ENCODE measurements around the gene OR2A7.
"Not testable (repeated sequence)": the region's sequence is repeated elsewhere in the genome, so short reads cannot be mapped to it uniquely, and the experiment has no call there.

The OR2A7 gene

GRCh38 chr7:144264692-144265091 is at the start of gene OR2A7:
Gene OR2A7, minus strand, starts transcription at chr7:144264792. Its CDS starts 5,164 bp downstream, at chr7:144259628.
- DNase-seq (ENCODE audit: low read depth in 3 of 3, low spot score in 1 of 3): not testable (repeated sequence)

- not testable (repeated sequence) for DNase-seq (ENCODE audit: low read depth in 3 of 3, low spot score in 1 of 3)
Measured at GRCh38 chr7:144311872-144312469, 47.4 kb upstream of the OR2A7 start, which contains the start of gene OR2A1. Gene OR2A1, plus strand, starts transcription at chr7:144312419. Its CDS starts 5,706 bp downstream, at chr7:144318125.

- not testable (repeated sequence) for DNase-seq (ENCODE audit: low read depth in 3 of 3, low spot score in 1 of 3)
Measured at GRCh38 chr7:144311218-144311617, 46.6 kb upstream of the OR2A7 start.

- not testable (repeated sequence) for DNase-seq (ENCODE audit: low read depth in 3 of 3, low spot score in 1 of 3)
Measured at GRCh38 chr7:144309702-144310101, 45.1 kb upstream of the OR2A7 start.

GRCh38 chr7:144305156-144305555 is 40.6 kb upstream of the OR2A7 start:
- DNase-seq (ENCODE audit: low read depth in 3 of 3, low spot score in 1 of 3): not testable (repeated sequence)

GRCh38 chr7:144303607-144304006 is 39.0 kb upstream of the OR2A7 start:
- DNase-seq (ENCODE audit: low read depth in 3 of 3, low spot score in 1 of 3): not testable (repeated sequence)

GRCh38 chr7:144302578-144303303 is 38.1 kb upstream of the OR2A7 start:
- not testable (repeated sequence) for DNase-seq (ENCODE audit: low read depth in 3 of 3, low spot score in 1 of 3)

- not testable (repeated sequence) for DNase-seq (ENCODE audit: low read depth in 3 of 3, low spot score in 1 of 3)
Measured at GRCh38 chr7:144293794-144294499, 29.4 kb upstream of the OR2A7 start.

- not testable (repeated sequence) for DNase-seq (ENCODE audit: low read depth in 3 of 3, low spot score in 1 of 3)
Measured at GRCh38 chr7:144292384-144293161, 28.0 kb upstream of the OR2A7 start.

- not testable (repeated sequence) for DNase-seq (ENCODE audit: low read depth in 3 of 3, low spot score in 1 of 3)
Measured at GRCh38 chr7:144291607-144292006, 27.0 kb upstream of the OR2A7 start.

GRCh38 chr7:144287171-144287784 is 22.7 kb upstream of the OR2A7 start:
- not testable (repeated sequence) for DNase-seq (ENCODE audit: low read depth in 3 of 3, low spot score in 1 of 3)

- not testable (repeated sequence) for DNase-seq (ENCODE audit: low read depth in 3 of 3, low spot score in 1 of 3)
Measured at GRCh38 chr7:144283716-144284115, 19.1 kb upstream of the OR2A7 start.

GRCh38 chr7:144282490-144282889 is 17.9 kb upstream of the OR2A7 start:
- DNase-seq (ENCODE audit: low read depth in 3 of 3, low spot score in 1 of 3): not testable (repeated sequence)

- DNase-seq (ENCODE audit: low read depth in 3 of 3, low spot score in 1 of 3): not testable (repeated sequence)
Measured at GRCh38 chr7:144281981-144282380, 17.4 kb upstream of the OR2A7 start.

GRCh38 chr7:144280010-144280409 is 15.4 kb upstream of the OR2A7 start:
- DNase-seq (ENCODE audit: low read depth in 3 of 3, low spot score in 1 of 3): not testable (repeated sequence)

- not testable (repeated sequence) for DNase-seq (ENCODE audit: low read depth in 3 of 3, low spot score in 1 of 3)
Measured at GRCh38 chr7:144275281-144275680, 10.7 kb upstream of the OR2A7 start.

- not testable (repeated sequence) for DNase-seq (ENCODE audit: low read depth in 3 of 3, low spot score in 1 of 3)
Measured at GRCh38 chr7:144269188-144269587, 4.6 kb upstream of the OR2A7 start, which contains the start of gene CTAGE8. Gene CTAGE8, minus strand, starts transcription at chr7:144269288. Its CDS starts 38 bp downstream, at chr7:144269250.

- not testable (repeated sequence) for DNase-seq (ENCODE audit: low read depth in 3 of 3, low spot score in 1 of 3)
Measured at GRCh38 chr7:144262128-144262527, 2.5 kb downstream of the OR2A7 start.

GRCh38 chr7:144259067-144259466 is 5.5 kb downstream of the OR2A7 start:
- DNase-seq (ENCODE audit: low read depth in 3 of 3, low spot score in 1 of 3): not testable (repeated sequence)

- DNase-seq (ENCODE audit: low read depth in 3 of 3, low spot score in 1 of 3): no peak
Measured at GRCh38 chr7:144256112-144256511, 8.5 kb downstream of the OR2A7 start.
